Measurements from ENCODE around the gene GALNS.
A peak's percentile ranks its signal among the peaks of the same experiment; 100 is the strongest.

The GALNS gene

DNA sequence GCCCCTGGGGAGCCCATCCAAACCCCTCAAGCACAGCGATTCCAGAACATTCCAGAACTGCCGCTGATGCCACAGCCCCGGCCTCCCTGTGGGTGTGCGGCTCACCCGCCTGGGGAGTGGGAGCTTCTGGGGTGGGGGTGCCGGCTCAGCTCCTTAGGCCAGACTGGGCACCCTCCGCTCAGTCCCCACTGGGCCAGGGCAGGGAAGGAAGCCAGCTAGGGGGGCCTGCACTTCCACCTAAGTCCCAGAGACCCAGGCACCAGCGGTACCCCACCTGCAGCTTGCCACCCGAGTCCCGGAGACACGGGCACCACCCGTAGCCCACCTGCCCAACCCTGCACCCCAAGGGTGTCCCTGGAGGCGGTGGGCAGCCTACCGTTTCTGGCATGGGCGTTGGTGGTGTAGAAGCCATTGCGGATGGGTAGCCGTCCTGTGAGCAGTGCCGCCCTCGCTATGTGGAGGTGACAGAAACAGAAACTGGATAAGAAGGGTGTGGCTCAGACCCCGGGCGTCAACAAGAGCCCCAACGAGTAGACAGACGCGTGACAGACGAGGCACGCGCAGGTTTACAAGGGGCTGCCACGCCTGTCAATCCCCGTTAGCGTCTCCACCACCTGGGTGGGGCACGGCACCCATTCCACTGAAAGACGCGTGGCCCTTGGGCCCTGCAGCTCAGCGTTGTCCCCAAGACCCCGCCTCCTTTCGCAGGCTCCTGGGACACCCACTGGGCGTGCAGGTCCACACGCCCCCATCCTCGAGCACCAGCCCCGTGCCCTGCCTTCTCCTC, 15.0 kb downstream of the GALNS start:
- H3K4me1 ChIP-seq = peaks cover 68% of the 10 kb centered on the region
- H3K4me2 ChIP-seq = peak overlapping the region; percentile 77
- no peak for TF ChIP-seq Cebpa-rat (IDR thresholded peaks at IDR 0.05)

DNA sequence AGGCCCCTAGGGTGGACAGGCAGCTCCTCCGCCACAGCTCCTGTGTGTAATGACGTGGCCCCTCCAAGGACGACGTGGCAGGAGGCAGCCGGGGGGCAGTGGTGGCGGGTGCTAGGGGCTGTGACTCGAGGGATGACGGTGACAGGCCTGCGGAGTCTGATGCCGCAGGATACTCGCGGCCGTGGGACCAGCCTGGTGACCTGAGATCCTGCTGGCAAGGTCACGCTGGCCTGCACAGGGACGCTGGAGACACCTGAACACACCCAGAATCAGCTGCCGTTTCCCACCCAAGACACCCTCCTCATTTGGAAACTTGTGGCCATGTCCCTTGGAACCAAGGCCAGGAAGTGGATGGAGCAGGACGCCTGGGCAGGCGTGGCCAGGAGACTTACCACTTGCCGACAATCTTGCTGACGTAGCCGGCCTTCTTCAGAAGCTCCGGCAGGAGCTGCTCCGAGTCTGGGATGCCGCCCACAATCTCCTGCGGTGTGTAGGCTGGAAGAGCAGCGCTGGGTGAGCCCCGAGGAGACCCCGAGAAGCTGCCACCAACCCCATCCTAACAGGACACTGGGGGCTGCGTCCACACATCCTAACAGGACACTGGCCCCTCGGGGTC, 16.0 kb downstream of the GALNS start:
- H3K4me2 ChIP-seq = peak overlapping the region; percentile 77
- peaks cover 6% of the 10 kb centered on the region for H3K27me3 ChIP-seq
- no peaks in the 10 kb centered on the region for H3K9me3 ChIP-seq
- peak; percentile 18; the same call in 1 of the 2 replicates for TF ChIP-seq Cebpa-rat (IDR thresholded peaks at IDR 0.05)
- H4K20me1 ChIP-seq = peaks cover 99% of the 10 kb centered on the region
- peak overlapping the region; percentile 50 for H3K27ac ChIP-seq
- H3K4me1 ChIP-seq = peaks cover 75% of the 10 kb centered on the region
- peak overlapping the region; percentile 34; the same call in 1 of the 2 replicates for H3K9ac ChIP-seq
- H3K4me3 ChIP-seq = no peak overlapping the region
- H3K36me3 ChIP-seq = peaks cover 37% of the 10 kb centered on the region

More for the DNA sequence above, 15.0 kb downstream of the GALNS start:
- H3K27me3 ChIP-seq = no peaks in the 10 kb centered on the region
- no peak overlapping the region for H3K9ac ChIP-seq
- H4K20me1 ChIP-seq = peaks cover 99% of the 10 kb centered on the region
- peaks cover 45% of the 10 kb centered on the region for H3K36me3 ChIP-seq
- peak overlapping the region; percentile 50; the same call in 1 of the 2 replicates for H3K27ac ChIP-seq
- H3K4me3 ChIP-seq = no peak overlapping the region
- no peaks in the 10 kb centered on the region for H3K9me3 ChIP-seq

DNA sequence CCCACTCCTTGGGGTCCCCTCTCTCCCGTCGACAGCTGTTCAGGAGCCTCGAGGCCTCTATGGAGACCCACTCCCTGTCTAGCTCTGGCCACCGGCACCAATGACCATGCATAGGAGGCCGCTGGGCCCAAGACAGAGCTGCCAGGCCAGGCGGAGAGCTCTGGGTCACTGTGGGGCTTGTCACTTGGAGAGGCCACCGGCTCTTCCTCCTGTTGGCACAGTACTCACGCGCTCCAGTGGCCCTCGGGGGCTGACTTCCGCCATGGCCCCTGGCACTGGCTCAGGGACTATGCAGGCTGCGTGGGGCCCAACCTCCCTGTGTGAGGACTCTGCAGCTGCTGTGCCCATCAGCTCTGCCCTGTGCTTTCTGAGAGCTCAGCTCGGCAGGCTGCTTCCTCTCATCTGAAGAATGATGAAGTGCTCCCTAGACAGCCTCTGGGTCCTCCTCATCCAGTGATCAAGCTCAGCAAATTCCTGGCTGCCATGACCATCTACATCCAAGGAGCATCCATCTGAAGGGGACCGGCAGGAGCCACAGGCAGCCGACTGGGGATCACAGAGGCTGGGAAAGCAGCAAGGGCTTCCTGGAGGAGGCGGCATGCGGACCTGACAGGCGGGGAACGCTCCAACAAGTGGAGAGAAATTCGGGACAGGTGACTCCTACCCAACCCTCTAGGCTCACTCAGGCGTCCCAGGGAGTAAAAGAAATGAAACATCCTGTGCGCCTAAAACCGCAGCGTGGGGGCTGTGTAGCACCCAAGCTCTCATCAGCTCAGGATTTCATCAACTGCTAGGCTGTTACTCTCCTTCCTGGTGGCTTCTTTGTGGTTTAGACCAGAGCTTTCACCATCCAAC, 16.8 kb downstream of the GALNS start:
- Histone ChIP-seq H3K4me2 (peak overlapping the region; percentile 77), H3K4me3 (no peak overlapping the region), H4K20me1 (peaks cover 100% of the 10 kb centered on the region), H3K9me3 (no peaks in the 10 kb centered on the region), H3K27me3 (peaks cover 13% of the 10 kb centered on the region), H3K4me1 (peaks cover 77% of the 10 kb centered on the region), H3K9ac (peak overlapping the region; percentile 34; the same call in 1 of the 2 replicates), H3K36me3 (peaks cover 39% of the 10 kb centered on the region), H3K27ac (peak overlapping the region; percentile 50)
- no peak for TF ChIP-seq Cebpa-rat (IDR thresholded peaks at IDR 0.05)

DNA sequence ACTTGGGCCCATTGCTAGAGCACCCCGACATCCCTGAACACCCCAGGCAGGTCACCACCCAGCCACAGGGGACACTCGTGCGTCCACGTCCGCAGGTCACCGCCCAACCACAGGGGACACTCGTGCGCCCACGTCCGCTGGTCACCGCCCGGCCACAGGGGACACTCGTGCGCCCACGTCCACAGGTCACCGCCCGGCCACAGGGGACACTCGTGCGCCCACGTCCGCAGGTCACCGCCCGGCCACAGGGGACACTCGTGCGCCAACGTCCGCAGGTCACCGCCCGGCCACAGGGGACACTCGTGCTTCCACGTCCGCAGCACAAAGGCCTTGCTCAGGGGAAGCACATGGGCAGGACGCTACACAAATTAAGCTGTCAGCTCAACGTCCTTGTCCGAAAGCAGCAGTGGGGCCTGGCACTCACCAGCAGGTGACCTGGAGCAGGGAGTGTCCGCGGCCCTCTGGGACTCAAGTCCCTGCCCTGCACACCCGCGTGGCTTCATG, 17.7 kb downstream of the GALNS start:
- no peak overlapping the region for H3K9ac ChIP-seq
- H3K36me3 ChIP-seq = peaks cover 44% of the 10 kb centered on the region
- no peak for TF ChIP-seq Cebpa-rat (IDR thresholded peaks at IDR 0.05)
- peaks cover 16% of the 10 kb centered on the region for H3K27me3 ChIP-seq
- H3K27ac ChIP-seq = 0 out of 2 replicates have a peak overlapping the region, but pooled peaks have one; percentile 50
- peaks cover 96% of the 10 kb centered on the region for H4K20me1 ChIP-seq
- no peak overlapping the region for H3K4me3 ChIP-seq
- no peaks in the 10 kb centered on the region for H3K9me3 ChIP-seq
- peaks cover 72% of the 10 kb centered on the region for H3K4me1 ChIP-seq
- H3K4me2 ChIP-seq = peak overlapping the region; percentile 77

DNA sequence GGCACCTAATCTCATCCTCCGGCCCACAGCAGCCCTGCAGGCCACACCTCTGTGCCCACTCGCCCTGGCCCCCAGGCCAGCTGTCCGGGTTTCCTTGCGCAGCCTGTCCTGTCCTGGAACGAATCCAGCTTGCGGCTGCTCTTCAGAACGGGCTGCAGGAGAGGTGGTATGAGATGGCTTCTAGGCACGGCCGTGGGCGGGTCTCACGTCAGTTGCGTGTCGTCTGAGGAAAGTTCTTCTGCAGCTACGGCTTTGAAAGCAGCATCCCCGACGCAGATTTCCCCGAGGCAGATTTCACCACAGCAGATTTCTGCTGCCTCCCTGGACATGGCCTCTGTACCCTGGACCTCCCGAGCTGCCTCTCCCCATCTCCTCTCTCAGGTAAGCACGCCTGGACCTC, 18.2 kb downstream of the GALNS start:
- H3K36me3 ChIP-seq = peaks cover 44% of the 10 kb centered on the region
- peaks cover 76% of the 10 kb centered on the region for H3K4me1 ChIP-seq
- no peaks in the 10 kb centered on the region for H3K9me3 ChIP-seq
- TF ChIP-seq Cebpa-rat (IDR thresholded peaks at IDR 0.05) = no peak
- H3K27ac ChIP-seq = no peak overlapping the region
- H3K27me3 ChIP-seq = peaks cover 16% of the 10 kb centered on the region
- peak overlapping the region; percentile 77 for H3K4me2 ChIP-seq
- peaks cover 91% of the 10 kb centered on the region for H4K20me1 ChIP-seq
- H3K4me3 ChIP-seq = no peak overlapping the region
- H3K9ac ChIP-seq = no peak overlapping the region

DNA sequence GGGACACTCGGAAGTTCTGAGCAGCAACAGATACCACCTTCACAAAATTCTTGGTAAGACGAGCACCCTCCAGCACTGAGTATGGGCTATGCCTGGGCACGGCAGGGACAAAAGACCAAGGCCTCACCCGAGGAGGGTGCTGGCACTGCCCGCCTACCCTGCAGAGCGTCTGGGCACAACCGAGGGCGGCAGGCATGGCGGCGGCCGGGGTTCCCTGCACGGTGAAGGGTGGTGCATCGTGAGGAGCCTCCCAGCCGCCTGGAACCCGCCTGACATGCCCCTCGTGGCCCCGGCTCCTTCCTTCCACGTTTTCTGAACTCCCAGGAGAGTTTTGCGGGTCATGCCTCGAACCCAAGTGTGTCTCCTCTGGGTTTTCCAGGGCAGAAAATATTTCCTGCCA, 18.9 kb downstream of the GALNS start:
- no peaks in the 10 kb centered on the region for H3K9me3 ChIP-seq
- peaks cover 16% of the 10 kb centered on the region for H3K27me3 ChIP-seq
- H3K4me2 ChIP-seq = peak overlapping the region; percentile 77
- peaks cover 84% of the 10 kb centered on the region for H4K20me1 ChIP-seq
- no peak overlapping the region for H3K4me3 ChIP-seq
- H3K27ac ChIP-seq = peak overlapping the region; percentile 0; the same call in 1 of the 2 replicates
- no peak for TF ChIP-seq Cebpa-rat (IDR thresholded peaks at IDR 0.05)
- H3K9ac ChIP-seq = peak overlapping the region; percentile 39; the same call in 1 of the 2 replicates
- peaks cover 39% of the 10 kb centered on the region for H3K36me3 ChIP-seq
- H3K4me1 ChIP-seq = peaks cover 84% of the 10 kb centered on the region

DNA sequence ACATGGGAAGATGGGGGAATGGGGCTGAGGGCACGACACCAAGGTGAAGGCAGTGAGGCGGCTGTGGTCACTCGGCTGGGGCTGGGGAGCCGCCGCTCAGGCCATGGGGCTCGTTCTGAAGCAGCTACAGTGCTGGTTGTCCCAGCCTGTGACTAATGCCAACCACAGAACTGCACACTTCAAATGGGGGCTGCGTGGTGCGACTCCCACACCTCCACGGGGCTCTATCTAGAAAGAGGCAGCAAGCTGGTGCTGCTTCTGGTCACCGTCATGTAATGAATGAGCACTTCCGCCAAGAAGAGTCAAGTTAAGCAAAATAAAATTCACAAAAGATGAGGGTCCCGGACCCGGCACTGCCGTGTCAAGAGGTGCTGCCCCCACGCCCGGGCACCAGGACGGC, 20.0 kb downstream of the GALNS start:
- no peak overlapping the region; the same call in 1 of the 2 replicates for H3K27ac ChIP-seq
- peaks cover 16% of the 10 kb centered on the region for H3K27me3 ChIP-seq
- H3K36me3 ChIP-seq = peaks cover 30% of the 10 kb centered on the region
- no peaks in the 10 kb centered on the region for H3K9me3 ChIP-seq
- H3K4me2 ChIP-seq = peak overlapping the region; percentile 77
- peaks cover 86% of the 10 kb centered on the region for H3K4me1 ChIP-seq
- 0 out of 2 replicates have a peak overlapping the region, but pooled peaks have one; percentile 39 for H3K9ac ChIP-seq
- TF ChIP-seq Cebpa-rat (IDR thresholded peaks at IDR 0.05) = no peak
- no peak overlapping the region for H3K4me3 ChIP-seq
- peaks cover 74% of the 10 kb centered on the region for H4K20me1 ChIP-seq

DNA sequence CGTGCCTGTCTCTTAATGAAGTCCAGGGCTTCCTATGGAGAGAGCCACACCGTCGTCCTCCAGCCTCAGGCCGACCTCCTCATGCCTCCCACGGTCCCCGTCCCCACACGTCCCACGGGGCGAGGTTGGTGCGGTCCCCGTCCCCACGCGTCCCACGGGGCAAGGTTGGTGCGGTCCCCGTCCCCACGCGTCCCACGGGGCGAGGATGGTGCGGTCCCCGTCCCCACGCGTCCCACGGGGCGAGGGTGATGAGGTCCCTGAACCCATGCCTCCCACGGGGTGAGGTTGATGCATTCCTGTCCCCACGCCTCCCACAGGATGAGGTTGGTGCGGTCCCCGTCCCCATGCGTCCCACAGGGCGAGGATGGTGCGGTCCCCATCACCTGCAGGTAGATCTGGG, 20.9 kb downstream of the GALNS start:
- peaks cover 64% of the 10 kb centered on the region for H4K20me1 ChIP-seq
- H3K27me3 ChIP-seq = peaks cover 16% of the 10 kb centered on the region
- H3K9me3 ChIP-seq = no peaks in the 10 kb centered on the region
- peaks cover 76% of the 10 kb centered on the region for H3K4me1 ChIP-seq
- no peak overlapping the region for H3K27ac ChIP-seq
- H3K36me3 ChIP-seq = peaks cover 28% of the 10 kb centered on the region
- H3K4me3 ChIP-seq = no peak overlapping the region
- TF ChIP-seq Cebpa-rat (IDR thresholded peaks at IDR 0.05) = no peak
- H3K9ac ChIP-seq = no peak overlapping the region
- peak overlapping the region; percentile 37 for H3K4me2 ChIP-seq

DNA sequence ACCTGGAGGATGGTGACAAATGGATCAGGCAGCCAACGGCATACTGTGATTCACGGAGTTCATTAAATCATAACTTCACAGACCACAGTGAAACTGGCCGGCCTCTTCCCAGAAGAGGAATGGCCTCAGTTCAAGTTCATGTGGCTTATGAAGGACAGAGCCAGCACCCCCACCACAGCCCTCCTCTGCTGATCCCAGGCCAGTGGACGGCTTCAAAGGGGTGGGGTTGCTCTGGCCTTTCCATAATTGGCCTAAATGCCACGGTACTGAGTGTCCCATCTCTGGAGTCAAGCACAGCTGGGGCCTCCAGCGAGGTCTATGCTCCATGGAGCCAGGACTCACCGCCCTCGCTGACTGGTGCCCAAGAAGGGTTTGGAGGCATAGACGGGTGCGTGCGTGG, 21.4 kb downstream of the GALNS start:
- Histone ChIP-seq H3K4me1 (peaks cover 72% of the 10 kb centered on the region), H3K27me3 (peaks cover 16% of the 10 kb centered on the region), H3K9me3 (no peaks in the 10 kb centered on the region), H3K9ac (no peak overlapping the region), H3K36me3 (peaks cover 32% of the 10 kb centered on the region), H3K27ac (no peak overlapping the region), H4K20me1 (peaks cover 60% of the 10 kb centered on the region), H3K4me2 (peak overlapping the region; percentile 37), H3K4me3 (no peak overlapping the region)
- TF ChIP-seq Cebpa-rat (IDR thresholded peaks at IDR 0.05) = no peak

Data from BLaER1 (cell line).